ENCODE data around the gene EXOC1. TPM values are rescaled to one million over a fixed set of nuclear protein-coding genes. Genes with fewer than 3 reads are reported as not detected.

Gene EXOC1
- total RNA-seq, 1 donor from 2014 or later = 52.0 TPM

DNA sequence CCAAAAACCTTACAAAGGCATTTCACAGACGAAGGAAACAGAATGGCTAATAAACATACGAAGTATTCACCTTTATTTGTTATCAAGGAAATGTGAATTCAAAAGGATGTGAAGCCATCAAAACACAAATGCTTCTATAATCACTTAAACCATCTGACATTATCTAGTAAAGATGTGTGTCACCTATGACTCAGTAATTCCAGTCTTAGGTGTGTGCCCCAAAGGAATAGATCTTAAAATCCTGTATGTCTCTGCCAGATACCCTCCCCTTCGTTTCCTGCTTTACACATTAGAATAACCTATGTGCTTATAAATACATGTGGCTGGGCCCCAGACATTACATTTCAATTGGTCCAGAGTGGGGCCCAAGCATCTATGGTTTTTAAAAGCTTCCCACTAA lies 53.5 kb downstream of the EXOC1 start:
- H3K27me3 Mint-ChIP-seq (ENCODE audit: insufficient read depth, low read depth) = no peaks in the 10 kb centered on the region
- no peaks in the 10 kb centered on the region for H3K9me3 Mint-ChIP-seq
- Histone ChIP-seq H3K4me3 (no peak overlapping the region), H3K79me2 (ENCODE audit: low read depth) (no peaks in the 10 kb centered on the region), H3K9me3 (ENCODE audit: low read depth) (no peaks in the 10 kb centered on the region), H3K27me3 (no peaks in the 10 kb centered on the region), H3K4me1 (no peaks in the 10 kb centered on the region), H3K27ac (no peak overlapping the region), H3K4me2 (no peak overlapping the region), H3K36me3 (no peaks in the 10 kb centered on the region), H3K9ac (no peak overlapping the region), H3F3A (ENCODE audit: low read depth) (no peaks in the 10 kb centered on the region), H4K20me1 (ENCODE audit: low read depth) (no peaks in the 10 kb centered on the region), H2AFZ (replicated peaks) (no peak overlapping the region)
- TF ChIP-seq, protein P1, sequence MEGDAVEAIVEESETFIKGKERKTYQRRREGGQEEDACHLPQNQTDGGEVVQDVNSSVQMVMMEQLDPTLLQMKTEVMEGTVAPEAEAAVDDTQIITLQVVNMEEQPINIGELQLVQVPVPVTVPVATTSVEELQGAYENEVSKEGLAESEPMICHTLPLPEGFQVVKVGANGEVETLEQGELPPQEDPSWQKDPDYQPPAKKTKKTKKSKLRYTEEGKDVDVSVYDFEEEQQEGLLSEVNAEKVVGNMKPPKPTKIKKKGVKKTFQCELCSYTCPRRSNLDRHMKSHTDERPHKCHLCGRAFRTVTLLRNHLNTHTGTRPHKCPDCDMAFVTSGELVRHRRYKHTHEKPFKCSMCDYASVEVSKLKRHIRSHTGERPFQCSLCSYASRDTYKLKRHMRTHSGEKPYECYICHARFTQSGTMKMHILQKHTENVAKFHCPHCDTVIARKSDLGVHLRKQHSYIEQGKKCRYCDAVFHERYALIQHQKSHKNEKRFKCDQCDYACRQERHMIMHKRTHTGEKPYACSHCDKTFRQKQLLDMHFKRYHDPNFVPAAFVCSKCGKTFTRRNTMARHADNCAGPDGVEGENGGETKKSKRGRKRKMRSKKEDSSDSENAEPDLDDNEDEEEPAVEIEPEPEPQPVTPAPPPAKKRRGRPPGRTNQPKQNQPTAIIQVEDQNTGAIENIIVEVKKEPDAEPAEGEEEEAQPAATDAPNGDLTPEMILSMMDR (IDR thresholded peaks at IDR 0.05) = no peak
- no peak for TF ChIP-seq EZH2phosphoT487 (IDR thresholded peaks at IDR 0.05)
- no peak for TF ChIP-seq EZH2 (IDR thresholded peaks at IDR 0.05)
- H3K27ac Mint-ChIP-seq = no peak overlapping the region
- peaks cover 11% of the 10 kb centered on the region for H3K36me3 Mint-ChIP-seq
- no peaks in the 10 kb centered on the region for H3K4me1 Mint-ChIP-seq
- DNase-seq (ENCODE audit: low spot score) = no peak
- no peak overlapping the region for H3K4me3 Mint-ChIP-seq

DNA sequence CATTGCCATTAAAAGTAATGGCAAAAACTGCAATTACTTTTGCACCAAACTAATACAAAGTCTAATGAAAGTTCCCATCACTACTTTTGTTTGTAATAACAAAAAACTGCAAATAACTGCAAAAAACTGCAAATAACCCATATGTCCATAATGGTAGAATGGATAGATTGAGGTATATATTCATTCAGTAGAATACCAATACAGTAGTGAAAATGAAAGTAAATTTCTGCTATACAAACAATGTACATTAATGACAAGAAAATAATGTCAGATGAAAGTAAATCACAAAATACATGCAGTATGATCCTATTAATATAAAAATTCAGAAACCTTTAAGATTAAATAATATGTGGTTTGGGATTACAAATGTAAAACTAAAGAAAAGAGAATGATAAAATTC lies 54.0 kb downstream of the EXOC1 start:
- Mint-ChIP-seq H3K27ac (no peak overlapping the region), H3K36me3 (peaks cover 8% of the 10 kb centered on the region), H3K4me1 (no peaks in the 10 kb centered on the region), H3K9me3 (no peaks in the 10 kb centered on the region), H3K4me3 (no peak overlapping the region), H3K27me3 (ENCODE audit: insufficient read depth, low read depth) (no peaks in the 10 kb centered on the region)
- no peaks in the 10 kb centered on the region for H3K4me1 ChIP-seq
- H3K9ac ChIP-seq = no peak overlapping the region
- no peak overlapping the region for H3K4me2 ChIP-seq
- H3K27ac ChIP-seq = no peak overlapping the region
- H3K36me3 ChIP-seq = no peaks in the 10 kb centered on the region
- DNase-seq (ENCODE audit: low spot score) = no peak
- H3K4me3 ChIP-seq = no peak overlapping the region
- no peaks in the 10 kb centered on the region for H3F3A ChIP-seq (ENCODE audit: low read depth)
- H3K79me2 ChIP-seq (ENCODE audit: low read depth) = no peaks in the 10 kb centered on the region
- no peaks in the 10 kb centered on the region for H3K9me3 ChIP-seq (ENCODE audit: low read depth)
- no peaks in the 10 kb centered on the region for H3K27me3 ChIP-seq
- H4K20me1 ChIP-seq (ENCODE audit: low read depth) = no peaks in the 10 kb centered on the region
- TF ChIP-seq EZH2phosphoT487 (IDR thresholded peaks at IDR 0.05) (no peak), EZH2 (IDR thresholded peaks at IDR 0.05) (no peak)
- TF ChIP-seq, protein P1 (IDR thresholded peaks at IDR 0.05) = no peak
- H2AFZ ChIP-seq (replicated peaks) = no peak overlapping the region

DNA sequence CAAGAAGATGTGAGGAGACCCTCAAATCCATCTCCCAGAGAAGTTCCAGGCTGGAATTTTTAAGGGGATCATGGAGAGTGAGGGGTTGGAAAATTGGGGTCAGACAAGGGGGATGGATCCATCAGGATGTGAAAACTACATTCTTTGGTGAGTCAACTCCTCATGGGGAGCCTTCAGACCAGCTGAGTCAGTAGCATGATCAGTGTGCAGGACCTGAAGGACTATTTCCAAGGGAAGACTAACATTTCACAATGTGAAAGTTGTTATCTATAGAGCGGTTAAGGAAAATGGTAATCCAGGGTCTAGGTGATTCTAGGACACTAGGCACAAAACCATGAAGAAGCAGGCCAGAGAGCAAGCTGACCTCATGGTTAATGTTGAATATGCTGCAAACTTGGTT lies 56.7 kb downstream of the EXOC1 start:
- no peaks in the 10 kb centered on the region for H3K9me3 ChIP-seq (ENCODE audit: low read depth)
- TF ChIP-seq, protein P1 (IDR thresholded peaks at IDR 0.05) = no peak
- no peak for TF ChIP-seq EZH2 (IDR thresholded peaks at IDR 0.05)
- no peak for TF ChIP-seq EZH2phosphoT487 (IDR thresholded peaks at IDR 0.05)

More for the DNA sequence above, 56.7 kb downstream of the EXOC1 start:
- Histone ChIP-seq H2AFZ (replicated peaks) (no peak overlapping the region), H3K27ac (no peak overlapping the region), H3F3A (ENCODE audit: low read depth) (no peaks in the 10 kb centered on the region), H3K4me2 (no peak overlapping the region), H3K36me3 (no peaks in the 10 kb centered on the region), H3K27me3 (no peaks in the 10 kb centered on the region), H3K4me3 (no peak overlapping the region), H3K4me1 (no peaks in the 10 kb centered on the region), H3K79me2 (ENCODE audit: low read depth) (no peaks in the 10 kb centered on the region), H4K20me1 (ENCODE audit: low read depth) (no peaks in the 10 kb centered on the region), H3K9ac (no peak overlapping the region)
- no peaks in the 10 kb centered on the region for H3K27me3 Mint-ChIP-seq (ENCODE audit: insufficient read depth, low read depth)
- DNase-seq (ENCODE audit: low spot score) = no peak
- no peaks in the 10 kb centered on the region for H3K9me3 Mint-ChIP-seq
- no peak overlapping the region for H3K4me3 Mint-ChIP-seq
- no peaks in the 10 kb centered on the region for H3K4me1 Mint-ChIP-seq
- peaks cover 4% of the 10 kb centered on the region for H3K36me3 Mint-ChIP-seq
- H3K27ac Mint-ChIP-seq = no peak overlapping the region

Data from neural progenitor cell (in vitro differentiated cells).